Activated CD8-positive, alpha-beta T cell treated with anti-CD3 and anti-CD28 coated beads for 36 hours (primary cell): Measurements from ENCODE around the gene N4BP3. TPM values are rescaled to one million over a fixed set of nuclear protein-coding genes. Genes with fewer than 3 reads are reported as not detected.
A peak's percentile ranks its signal among the peaks of the same experiment; 100 is the strongest.

ENCODE experiments used
- ATAC-seq: fragments of 200-7000 bp; cut with Tn5 transposase; one replicate; pipeline ENCODE4 v1.10.0; 2021; ENCODE audit warnings: mild to moderate bottlenecking, moderate library complexity
- CTCF ChIA-PET: fragments of 350-600 bp; sonication (Branson Sonifier 250); formaldehyde crosslinking; loops from one replicate; lab custom pipeline; 2021; ENCODE audit warnings: antibody characterized with exemption; lab: Charles Lee
- POLR2A ChIA-PET: fragments of 350-600 bp; sonication (Branson Sonifier 250); formaldehyde crosslinking; loops from one replicate; lab custom pipeline; 2021; ENCODE audit warnings: antibody characterized with exemption; lab: Charles Lee
- DNase-seq: peaks from one replicate; pipeline ENCODE4 v3.0.0-alpha.2; 2020
- H3K27ac Mint-ChIP-seq: one replicate; pipeline ENCODE4 v1.8.0; 2021; ENCODE audit warnings: mild to moderate bottlenecking, mixed read lengths
- H3K27me3 Mint-ChIP-seq: one replicate; pipeline ENCODE4 v1.8.0; 2021; ENCODE audit warnings: mixed read lengths
- H3K36me3 Mint-ChIP-seq: one replicate; pipeline ENCODE4 v1.8.0; 2021; ENCODE audit warnings: low read depth, mixed read lengths
- H3K4me1 Mint-ChIP-seq: one replicate; pipeline ENCODE4 v1.8.0; 2021; ENCODE audit warnings: low read depth, mixed read lengths
- H3K4me3 Mint-ChIP-seq: one replicate; pipeline ENCODE4 v1.8.0; 2021; ENCODE audit warnings: mild to moderate bottlenecking, moderate library complexity, mixed read lengths
- H3K9me3 Mint-ChIP-seq: one replicate; pipeline ENCODE4 v1.8.0; 2021; ENCODE audit warnings: mixed read lengths
- CTCF ChIP-seq: fragments of 200-600 bp; IDR thresholded peaks from one replicate; pipeline ENCODE4 v1.8.0; 2022; ENCODE audit warnings: antibody characterized with exemption, mild to moderate bottlenecking
- intact Hi-C: fragments of 100-400 bp; cut with micrococcal nuclease; formaldehyde crosslinking; loops from one replicate; pipeline ENCODE4 v1.10.0; 2022
- total RNA-seq, 2 experiments: library from RNA; stranded (reverse); gene quantifications; one replicate each; pipeline ENCODE4 v1.2.3, GENCODE V29; 2021

Gene N4BP3
- 10 to 100 TPM; 33.2 to 33.4 TPM for total RNA-seq

GRCh38 chr5:178113141-178113787 lies at the start of gene N4BP3:
TSS of gene N4BP3 (plus strand) at chr5:178113532. CDS start at chr5:178119584, 6,052 bp downstream.
- peaks cover 3% of the 10 kb centered on the region for H3K9me3 Mint-ChIP-seq
- intact Hi-C loops, result no loop called here
- peak within 1 kb of the TSS; percentile 95 for H3K27ac Mint-ChIP-seq
- TF ChIP-seq CTCF, result no peak
- peaks cover 23% of the 10 kb centered on the region for H3K4me1 Mint-ChIP-seq
- H3K36me3 Mint-ChIP-seq, result peaks cover 24% of the 10 kb centered on the region
- ChIA-PET POLR2A (interaction anchor here (0.8 to 5.8 kb wide), 9 partner anchors 7 to 91 kb away, joined by 3 to 44 read pairs (median 4); partner anchors contain the start of genes HNRNPAB and RMND5B), CTCF (interaction anchor here (1.5 to 1.6 kb wide), 2 partner anchors 32 to 37 kb away, joined by 4 to 7 read pairs; no protein-coding TSS in a partner anchor)
- H3K4me3 Mint-ChIP-seq, result peak within 1 kb of the TSS; percentile 98
- no peaks in the 10 kb centered on the region for H3K27me3 Mint-ChIP-seq
- ATAC-seq, result peak; percentile 63
- peak; percentile 88 for DNase-seq

GRCh38 chr5:178067755-178068154 lies 45.6 kb upstream of the N4BP3 start:
- Mint-ChIP-seq H3K9me3 (no peaks in the 10 kb centered on the region), H3K27me3 (no peaks in the 10 kb centered on the region), H3K27ac (no peak overlapping the region), H3K36me3 (no peaks in the 10 kb centered on the region), H3K4me1 (peaks cover 16% of the 10 kb centered on the region), H3K4me3 (no peak overlapping the region)
- no peak for DNase-seq
- ATAC-seq, result no peak
- TF ChIP-seq CTCF, result no peak
- ChIA-PET CTCF (interaction anchor here (3.0 kb wide), 1 partner anchor 8 kb away, joined by 14 read pairs; no protein-coding TSS in a partner anchor), POLR2A (no interaction called here)
- intact Hi-C loops, result no loop called here

- Mint-ChIP-seq H3K9me3 (no peaks in the 10 kb centered on the region), H3K36me3 (no peaks in the 10 kb centered on the region), H3K4me3 (no peak overlapping the region), H3K4me1 (peaks cover 16% of the 10 kb centered on the region), H3K27me3 (no peaks in the 10 kb centered on the region), H3K27ac (no peak overlapping the region)
- ChIA-PET POLR2A (interaction anchor here (1.2 kb wide), 1 partner anchor 11 kb away, joined by 3 read pairs; no protein-coding TSS in a partner anchor), CTCF (no interaction called here)
- peak; percentile 38 for DNase-seq
- peak; percentile 43 for ATAC-seq
- intact Hi-C loops, result no loop called here
- no peak for TF ChIP-seq CTCF
Measured at GRCh38 chr5:178068293-178068692, 45.0 kb upstream of the N4BP3 start.

GRCh38 chr5:178069909-178070308 lies 43.4 kb upstream of the N4BP3 start:
- intact Hi-C loops, result no loop called here
- peak; percentile 73 for ATAC-seq
- Mint-ChIP-seq H3K4me1 (peaks cover 25% of the 10 kb centered on the region), H3K27ac (no peak overlapping the region), H3K9me3 (no peaks in the 10 kb centered on the region), H3K36me3 (no peaks in the 10 kb centered on the region), H3K27me3 (peaks cover 5% of the 10 kb centered on the region), H3K4me3 (no peak overlapping the region)
- TF ChIP-seq CTCF, result peak; percentile 47
- POLR2A ChIA-PET, result interaction anchor here (0.6 kb wide), 1 partner anchor 101 kb away, joined by 3 read pairs; no protein-coding TSS in a partner anchor
- DNase-seq, result peak; percentile 76
- CTCF ChIA-PET, result interaction anchor here (1.4 kb wide), 1 partner anchor 8 kb away, joined by 3 read pairs; no protein-coding TSS in a partner anchor

- ATAC-seq, result no peak
Measured at GRCh38 chr5:178071108-178071507, 42.2 kb upstream of the N4BP3 start.

More at GRCh38 chr5:178071108-178071507, 42.2 kb upstream of the N4BP3 start:
- peaks cover 7% of the 10 kb centered on the region for H3K27me3 Mint-ChIP-seq
- POLR2A ChIA-PET, result no interaction called here
- H3K27ac Mint-ChIP-seq, result no peak overlapping the region
- peaks cover 27% of the 10 kb centered on the region for H3K4me1 Mint-ChIP-seq
- H3K9me3 Mint-ChIP-seq, result no peaks in the 10 kb centered on the region
- intact Hi-C loops, result no loop called here
- TF ChIP-seq CTCF, result no peak
- DNase-seq, result no peak
- no peaks in the 10 kb centered on the region for H3K36me3 Mint-ChIP-seq
- CTCF ChIA-PET, result interaction anchor here (8.5 kb wide), 1 partner anchor 79 kb away, joined by 319 read pairs; the partner anchor contains the start of gene NHP2
- H3K4me3 Mint-ChIP-seq, result no peak overlapping the region
